ENCODE measurements around the gene NT5DC1. TPM values are rescaled to one million over a fixed set of nuclear protein-coding genes. Genes with fewer than 3 reads are reported as not detected.

The NT5DC1 gene
- total RNA-seq, 2 experiments from 2014 or later: 51.1 to 51.3 TPM

GRCh38 chr6:116154887-116155286 lies 54.2 kb downstream of the NT5DC1 start:
- no peaks in the 10 kb centered on the region for H3K4me1 Mint-ChIP-seq (ENCODE audit: low read depth)
- peaks cover 7% of the 10 kb centered on the region for H3K36me3 Mint-ChIP-seq
- POLR2A ChIA-PET: no interaction called here
- intact Hi-C loops (cut with micrococcal nuclease): no loop called here
- no peak for DNase-seq
- H3K27ac Mint-ChIP-seq: no peak overlapping the region
- CTCF ChIA-PET: no interaction called here
- no peaks in the 10 kb centered on the region for H3K27me3 Mint-ChIP-seq
- H3K4me3 Mint-ChIP-seq: no peak overlapping the region
- peaks cover 2% of the 10 kb centered on the region for H3K9me3 Mint-ChIP-seq

- peaks cover 5% of the 10 kb centered on the region for H3K9me3 Mint-ChIP-seq
- H3K4me1 Mint-ChIP-seq (ENCODE audit: low read depth): no peaks in the 10 kb centered on the region
- H3K4me3 Mint-ChIP-seq: no peak overlapping the region
- H3K36me3 Mint-ChIP-seq: peaks cover 11% of the 10 kb centered on the region
- no peaks in the 10 kb centered on the region for H3K27me3 Mint-ChIP-seq
- CTCF ChIA-PET: no interaction called here
- intact Hi-C loops (cut with micrococcal nuclease): no loop called here
- DNase-seq: no peak
- no peak overlapping the region for H3K27ac Mint-ChIP-seq
- POLR2A ChIA-PET: no interaction called here
Measured at GRCh38 chr6:116156405-116157326, 56.0 kb downstream of the NT5DC1 start.

- ChIA-PET CTCF (no interaction called here), POLR2A (no interaction called here)
- H3K27me3 Mint-ChIP-seq: no peaks in the 10 kb centered on the region
- peaks cover 17% of the 10 kb centered on the region for H3K36me3 Mint-ChIP-seq
- no peak overlapping the region for H3K4me3 Mint-ChIP-seq
- no peaks in the 10 kb centered on the region for H3K4me1 Mint-ChIP-seq (ENCODE audit: low read depth)
- H3K27ac Mint-ChIP-seq: no peak overlapping the region
- no peak for DNase-seq
- peaks cover 5% of the 10 kb centered on the region for H3K9me3 Mint-ChIP-seq
- intact Hi-C loops (cut with micrococcal nuclease): no loop called here
Measured at GRCh38 chr6:116157391-116157790, 56.7 kb downstream of the NT5DC1 start.

GRCh38 chr6:116158641-116159040 lies 58.0 kb downstream of the NT5DC1 start:
- peaks cover 9% of the 10 kb centered on the region for H3K9me3 Mint-ChIP-seq
- peaks cover 28% of the 10 kb centered on the region for H3K36me3 Mint-ChIP-seq
- H3K4me3 Mint-ChIP-seq: no peak overlapping the region
- CTCF ChIA-PET: no interaction called here
- POLR2A ChIA-PET: no interaction called here
- no peak overlapping the region for H3K27ac Mint-ChIP-seq
- no peaks in the 10 kb centered on the region for H3K4me1 Mint-ChIP-seq (ENCODE audit: low read depth)
- H3K27me3 Mint-ChIP-seq: no peaks in the 10 kb centered on the region
- no peak for DNase-seq
- intact Hi-C loops (cut with micrococcal nuclease): no loop called here

GRCh38 chr6:116159782-116160524 lies 59.3 kb downstream of the NT5DC1 start:
- DNase-seq: no peak
- Mint-ChIP-seq H3K27ac (no peak overlapping the region), H3K4me1 (ENCODE audit: low read depth) (no peaks in the 10 kb centered on the region), H3K9me3 (peaks cover 17% of the 10 kb centered on the region), H3K4me3 (no peak overlapping the region), H3K27me3 (no peaks in the 10 kb centered on the region), H3K36me3 (peaks cover 34% of the 10 kb centered on the region)
- ChIA-PET POLR2A (no interaction called here), CTCF (no interaction called here)
- intact Hi-C loops (cut with micrococcal nuclease): no loop called here

- Mint-ChIP-seq H3K36me3 (peaks cover 44% of the 10 kb centered on the region), H3K27me3 (no peaks in the 10 kb centered on the region), H3K4me1 (ENCODE audit: low read depth) (no peaks in the 10 kb centered on the region)
Measured at GRCh38 chr6:116165596-116165995, 64.9 kb downstream of the NT5DC1 start.

GRCh38 chr6:116166369-116166768 lies 65.7 kb downstream of the NT5DC1 start:
- Mint-ChIP-seq H3K36me3 (peaks cover 44% of the 10 kb centered on the region), H3K27me3 (no peaks in the 10 kb centered on the region), H3K27ac (no peak overlapping the region), H3K4me1 (ENCODE audit: low read depth) (no peaks in the 10 kb centered on the region), H3K4me3 (no peak overlapping the region), H3K9me3 (peaks cover 16% of the 10 kb centered on the region)
- POLR2A ChIA-PET: no interaction called here
- DNase-seq: no peak
- CTCF ChIA-PET: no interaction called here
- intact Hi-C loops (cut with micrococcal nuclease): no loop called here

More at GRCh38 chr6:116165596-116165995, 64.9 kb downstream of the NT5DC1 start:
- intact Hi-C loops (cut with micrococcal nuclease): no loop called here
- Mint-ChIP-seq H3K27ac (no peak overlapping the region), H3K4me3 (no peak overlapping the region), H3K9me3 (peaks cover 16% of the 10 kb centered on the region)
- DNase-seq: no peak
- CTCF ChIA-PET: no interaction called here
- POLR2A ChIA-PET: no interaction called here

GRCh38 chr6:116168148-116168547 lies 67.5 kb downstream of the NT5DC1 start:
- POLR2A ChIA-PET: no interaction called here
- CTCF ChIA-PET: no interaction called here
- intact Hi-C loops (cut with micrococcal nuclease): no loop called here
- Mint-ChIP-seq H3K36me3 (peaks cover 36% of the 10 kb centered on the region), H3K27ac (no peak overlapping the region), H3K27me3 (no peaks in the 10 kb centered on the region), H3K9me3 (peaks cover 16% of the 10 kb centered on the region), H3K4me3 (no peak overlapping the region), H3K4me1 (ENCODE audit: low read depth) (no peaks in the 10 kb centered on the region)
- no peak for DNase-seq

- DNase-seq: no peak
- no peak overlapping the region for H3K4me3 Mint-ChIP-seq
- no peaks in the 10 kb centered on the region for H3K4me1 Mint-ChIP-seq (ENCODE audit: low read depth)
- no peak overlapping the region for H3K27ac Mint-ChIP-seq
- CTCF ChIA-PET: no interaction called here
- intact Hi-C loops (cut with micrococcal nuclease): no loop called here
- POLR2A ChIA-PET: no interaction called here
- H3K36me3 Mint-ChIP-seq: peaks cover 38% of the 10 kb centered on the region
- H3K27me3 Mint-ChIP-seq: no peaks in the 10 kb centered on the region
- peaks cover 15% of the 10 kb centered on the region for H3K9me3 Mint-ChIP-seq
Measured at GRCh38 chr6:116169880-116170279, 69.2 kb downstream of the NT5DC1 start.

- H3K4me1 Mint-ChIP-seq (ENCODE audit: low read depth): no peaks in the 10 kb centered on the region
- H3K9me3 Mint-ChIP-seq: peaks cover 16% of the 10 kb centered on the region
- DNase-seq: no peak
- H3K27ac Mint-ChIP-seq: no peak overlapping the region
- H3K27me3 Mint-ChIP-seq: no peaks in the 10 kb centered on the region
- H3K36me3 Mint-ChIP-seq: peaks cover 40% of the 10 kb centered on the region
- CTCF ChIA-PET: no interaction called here
- H3K4me3 Mint-ChIP-seq: no peak overlapping the region
- intact Hi-C loops (cut with micrococcal nuclease): no loop called here
- POLR2A ChIA-PET: no interaction called here
Measured at GRCh38 chr6:116170358-116171057, 69.9 kb downstream of the NT5DC1 start.

- Mint-ChIP-seq H3K4me1 (ENCODE audit: low read depth) (no peaks in the 10 kb centered on the region), H3K36me3 (peaks cover 29% of the 10 kb centered on the region), H3K4me3 (no peak overlapping the region), H3K27me3 (no peaks in the 10 kb centered on the region), H3K9me3 (peaks cover 19% of the 10 kb centered on the region), H3K27ac (no peak overlapping the region)
- CTCF ChIA-PET: no interaction called here
- DNase-seq: no peak
- intact Hi-C loops (cut with micrococcal nuclease): no loop called here
- POLR2A ChIA-PET: no interaction called here
Measured at GRCh38 chr6:116173928-116174327, 73.3 kb downstream of the NT5DC1 start.

GRCh38 chr6:116175344-116175743 lies 74.7 kb downstream of the NT5DC1 start:
- POLR2A ChIA-PET: no interaction called here
- intact Hi-C loops (cut with micrococcal nuclease): no loop called here
- Mint-ChIP-seq H3K27ac (no peak overlapping the region), H3K4me1 (ENCODE audit: low read depth) (no peaks in the 10 kb centered on the region), H3K27me3 (no peaks in the 10 kb centered on the region), H3K9me3 (peaks cover 19% of the 10 kb centered on the region), H3K36me3 (peaks cover 27% of the 10 kb centered on the region), H3K4me3 (no peak overlapping the region)
- no peak for DNase-seq
- CTCF ChIA-PET: no interaction called here
